Measurements from ENCODE around the gene MAP3K12. TPM values are rescaled to one million over a fixed set of nuclear protein-coding genes. Genes with fewer than 3 reads are reported as not detected.
A peak's percentile ranks its signal among the peaks of the same experiment; 100 is the strongest.
"Not testable (repeated sequence)": the region's sequence is repeated elsewhere in the genome, so short reads cannot be mapped to it uniquely, and the experiment has no call there.

Gene MAP3K12
- total RNA-seq, 4 donors from 2014 or later = 6.4 to 12.8 (median 9.4) TPM

GRCh38 chr12:53453953-53454640, 45.2 kb downstream of the MAP3K12 start:
- intact Hi-C loops (cut with DNase I; ENCODE audit: low total_unique reads) = no loop called here
- WGBS, 2 donors = 26 to 27% methylated on average over 6 of the region's 6 CpGs
- no peak for DNase-seq (ENCODE audit: low spot score in 2 of 2)
- TF ChIP-seq CTCF (IDR thresholded peaks at IDR 0.05) (no peak), POLR2A (IDR thresholded peaks at IDR 0.05) (no peak)
- H3K4me3 ChIP-seq (ENCODE audit: low read depth, poor library complexity, severe bottlenecking) = no peak overlapping the region

GRCh38 chr12:53452159-53453077, 46.8 kb downstream of the MAP3K12 start:
- TF ChIP-seq POLR2A (IDR thresholded peaks at IDR 0.05) = no peak
- intact Hi-C loops (cut with DNase I; ENCODE audit: low total_unique reads) = no loop called here
- H3K4me3 ChIP-seq (ENCODE audit: low read depth, poor library complexity, severe bottlenecking) = peak overlapping the region; percentile 80
- 1% methylated on average over 36 to 55 of the region's 82 CpGs for WGBS, 2 donors
- DNase-seq (ENCODE audit: low spot score in 2 of 2) = peak; percentile 78 to 95

- intact Hi-C loops (cut with DNase I; ENCODE audit: low total_unique reads) = no loop called here
- WGBS, 2 donors = 0 to 1% methylated on average over 7 to 29 of the region's 32 CpGs
- peak within 1 kb of the TSS; percentile 80 for H3K4me3 ChIP-seq (ENCODE audit: low read depth, poor library complexity, severe bottlenecking)
- TF ChIP-seq CTCF (IDR thresholded peaks at IDR 0.05) (peak in 1 of 3 donors; percentile 95), POLR2A (IDR thresholded peaks at IDR 0.05) (peak in 1 of 2 donors; percentile 77)
- DNase-seq (ENCODE audit: low spot score in 2 of 2) = peak; percentile 97 to 99
Measured at GRCh38 chr12:53451661-53452158, 47.5 kb downstream of the MAP3K12 start, which contains the start of gene PCBP2. Gene PCBP2, plus strand, starts transcription at chr12:53452102. Its CDS starts 2,699 bp downstream, at chr12:53454801.

GRCh38 chr12:53450936-53451335, 48.3 kb downstream of the MAP3K12 start:
- WGBS, 2 donors = 87 to 92% methylated on average over 7 of the region's 7 CpGs
- TF ChIP-seq POLR2A (IDR thresholded peaks at IDR 0.05) (no peak), CTCF (IDR thresholded peaks at IDR 0.05) (no peak)
- no peak overlapping the region for H3K4me3 ChIP-seq (ENCODE audit: low read depth, poor library complexity, severe bottlenecking)
- intact Hi-C loops (cut with DNase I; ENCODE audit: low total_unique reads) = no loop called here
- peak in 1 of 2 donors; percentile 67 for DNase-seq (ENCODE audit: low spot score in 2 of 2)

- H3K4me3 ChIP-seq (ENCODE audit: low read depth, poor library complexity, severe bottlenecking); intact Hi-C loops (cut with DNase I; ENCODE audit: low total_unique reads); DNase-seq (ENCODE audit: low spot score in 2 of 2): not testable (repeated sequence)
- 93 to 95% methylated on average over 11 of the region's 11 CpGs for WGBS, 2 donors
Measured at GRCh38 chr12:53444593-53445325, 54.5 kb downstream of the MAP3K12 start.

- DNase-seq (ENCODE audit: low spot score in 2 of 2) = no peak
- TF ChIP-seq CTCF (IDR thresholded peaks at IDR 0.05) (no peak), POLR2A (IDR thresholded peaks at IDR 0.05) (no peak)
- intact Hi-C loops (cut with DNase I; ENCODE audit: low total_unique reads) = no loop called here
- WGBS, 2 donors = 90 to 94% methylated on average over 4 of the region's 4 CpGs
- H3K4me3 ChIP-seq (ENCODE audit: low read depth, poor library complexity, severe bottlenecking) = no peak overlapping the region
Measured at GRCh38 chr12:53443955-53444354, 55.3 kb downstream of the MAP3K12 start.
